HG03520 (cell line): Measurements from ENCODE around the gene GATA1.
"Not testable (repeated sequence)": the region's sequence is repeated elsewhere in the genome, so short reads cannot be mapped to it uniquely, and the experiment has no call there.

Source experiments
- ATAC-seq: cut with Tn5 transposase; IDR thresholded peaks from one replicate; pipeline ENCODE4 v1.9.1; 2021; ENCODE audit warnings: mild to moderate bottlenecking, moderate library complexity; ENCODE audit not compliant: unreplicated experiment

Gene GATA1

DNA sequence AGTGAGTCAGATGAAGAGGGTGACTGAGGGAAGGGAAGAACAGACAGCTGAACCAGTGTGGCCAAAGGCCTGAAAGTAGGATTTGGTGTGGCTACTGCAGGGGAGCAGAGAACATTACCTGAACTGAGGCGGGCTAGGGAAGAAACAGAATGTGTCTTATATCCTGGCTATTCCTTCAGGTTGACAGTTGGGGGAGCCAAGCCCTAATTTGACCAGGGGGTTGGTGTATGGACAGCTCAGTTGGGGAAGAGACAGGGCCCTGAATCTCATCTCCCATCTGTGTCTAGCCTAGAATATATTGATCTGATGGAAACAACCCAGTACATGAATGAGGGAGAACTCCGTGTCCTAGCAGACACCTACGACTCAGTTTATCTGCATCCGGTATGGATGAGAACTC lies 19.7 kb downstream of the GATA1 start:
- no peak for ATAC-seq

DNA sequence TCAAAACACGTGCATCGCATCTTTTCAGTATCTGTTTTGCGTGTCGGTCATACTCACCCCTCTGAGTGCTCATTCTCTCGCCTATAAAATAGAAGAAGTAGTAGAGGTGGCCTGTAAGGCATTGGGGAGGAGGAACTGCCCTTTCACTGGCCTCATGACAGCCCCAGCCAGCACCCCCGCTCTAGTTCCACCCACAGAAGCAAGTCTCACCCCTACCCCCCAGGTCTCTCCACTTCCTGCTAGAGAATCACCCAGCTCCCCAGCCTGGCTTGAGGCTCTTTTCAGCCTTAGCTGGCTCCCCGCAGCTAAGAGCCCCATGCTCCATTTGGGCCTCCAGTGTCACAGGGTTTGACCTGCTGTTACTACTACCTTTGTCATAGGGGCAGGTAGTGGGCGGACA lies 27.3 kb downstream of the GATA1 start:
- ATAC-seq, result no peak

DNA sequence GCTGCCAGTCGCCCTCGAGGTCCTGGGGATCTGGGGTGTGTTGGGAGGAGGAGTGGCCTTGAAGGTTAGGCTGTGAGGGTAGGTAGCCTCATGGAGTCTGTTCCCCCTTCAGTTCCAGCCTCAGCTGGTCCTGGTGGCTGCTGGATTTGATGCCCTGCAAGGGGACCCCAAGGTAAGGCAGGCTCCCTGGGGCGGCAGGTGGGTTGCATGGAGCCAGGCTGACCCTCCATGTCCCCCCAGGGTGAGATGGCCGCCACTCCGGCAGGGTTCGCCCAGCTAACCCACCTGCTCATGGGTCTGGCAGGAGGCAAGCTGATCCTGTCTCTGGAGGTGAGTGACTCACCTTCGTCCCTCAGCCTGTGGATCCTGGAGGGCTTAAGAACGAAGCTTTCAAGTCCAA lies 28.3 kb downstream of the GATA1 start:
- ATAC-seq, result no peak

DNA sequence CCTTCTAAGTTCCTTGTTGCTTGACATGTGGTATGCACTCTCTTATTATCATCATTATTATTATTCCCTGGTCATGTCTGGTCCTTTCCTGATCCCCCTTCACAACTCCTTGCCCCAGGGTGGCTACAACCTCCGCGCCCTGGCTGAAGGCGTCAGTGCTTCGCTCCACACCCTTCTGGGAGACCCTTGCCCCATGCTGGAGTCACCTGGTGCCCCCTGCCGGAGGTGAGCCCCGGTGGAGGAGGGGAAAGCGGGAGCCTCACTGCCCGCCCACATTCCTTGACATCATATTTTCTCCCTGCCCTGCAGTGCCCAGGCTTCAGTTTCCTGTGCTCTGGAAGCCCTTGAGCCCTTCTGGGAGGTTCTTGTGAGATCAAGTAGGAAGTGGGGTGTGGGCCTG lies 28.9 kb downstream of the GATA1 start:
- ATAC-seq, result no peak

DNA sequence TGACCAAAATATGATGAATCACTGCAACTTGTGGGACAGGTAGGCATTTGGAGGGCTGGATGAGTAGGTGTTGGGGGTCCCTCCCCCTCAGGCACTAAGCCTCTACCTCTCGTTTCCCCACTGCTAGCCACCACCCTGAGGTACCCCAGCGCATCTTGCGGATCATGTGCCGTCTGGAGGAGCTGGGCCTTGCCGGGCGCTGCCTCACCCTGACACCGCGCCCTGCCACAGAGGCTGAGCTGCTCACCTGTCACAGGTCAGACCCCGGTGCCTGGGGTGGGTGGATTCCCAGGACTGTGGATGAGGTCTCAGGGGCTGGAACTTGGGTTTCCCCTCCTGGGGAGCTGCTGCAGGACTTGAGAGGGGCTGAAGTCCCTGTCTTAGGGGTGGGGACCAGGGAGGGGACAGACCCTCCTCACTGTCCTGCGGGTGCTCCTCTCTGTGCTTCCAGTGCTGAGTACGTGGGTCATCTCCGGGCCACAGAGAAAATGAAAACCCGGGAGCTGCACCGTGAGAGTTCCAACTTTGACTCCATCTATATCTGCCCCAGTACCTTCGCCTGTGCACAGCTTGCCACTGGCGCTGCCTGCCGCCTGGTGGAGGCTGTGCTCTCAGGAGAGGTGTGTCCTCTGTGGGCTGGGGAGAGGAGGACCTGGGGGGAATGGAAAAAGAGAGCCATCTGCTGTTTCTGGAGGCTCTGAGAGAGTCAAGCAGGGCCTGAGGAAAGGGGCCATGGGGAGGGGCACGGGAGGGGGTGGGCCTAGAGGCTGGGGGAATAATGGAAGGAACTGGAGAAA lies 29.8 kb downstream of the GATA1 start:
- ATAC-seq, result no peak

DNA sequence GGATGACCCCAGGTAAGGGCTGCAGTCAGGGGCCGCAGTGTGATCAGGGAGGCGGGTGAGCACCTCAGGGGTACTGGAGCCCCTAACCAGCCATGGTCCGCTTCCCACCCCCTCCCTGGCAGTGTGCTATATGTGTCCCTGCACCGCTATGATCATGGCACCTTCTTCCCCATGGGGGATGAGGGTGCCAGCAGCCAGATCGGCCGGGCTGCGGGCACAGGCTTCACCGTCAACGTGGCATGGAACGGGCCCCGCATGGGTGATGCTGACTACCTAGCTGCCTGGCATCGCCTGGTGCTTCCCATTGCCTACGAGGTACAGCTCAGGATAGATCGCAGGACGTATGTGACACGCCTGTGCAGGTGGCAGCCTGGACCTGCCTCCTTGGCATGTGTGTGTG lies 31.7 kb downstream of the GATA1 start:
- no peak for ATAC-seq

DNA sequence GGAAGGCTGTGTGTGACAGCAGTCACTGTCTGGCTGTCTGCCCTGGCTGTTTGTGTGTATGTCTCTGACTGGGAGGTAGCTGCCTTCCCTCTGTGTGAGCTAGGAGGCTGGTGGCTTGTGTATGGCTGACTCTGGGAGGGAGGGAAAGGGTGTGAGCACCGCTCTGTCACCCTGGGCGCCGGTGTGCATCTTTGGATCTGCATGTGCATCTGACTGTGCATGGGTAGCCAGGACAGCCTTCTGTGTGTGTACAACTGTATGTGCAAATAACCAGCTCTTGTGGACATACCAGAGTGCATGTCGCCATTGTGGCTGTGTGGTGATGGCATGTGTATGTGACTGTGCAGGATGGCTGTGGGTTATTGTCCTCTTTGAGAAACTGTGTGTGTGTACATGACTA lies 32.5 kb downstream of the GATA1 start:
- no peak for ATAC-seq

DNA sequence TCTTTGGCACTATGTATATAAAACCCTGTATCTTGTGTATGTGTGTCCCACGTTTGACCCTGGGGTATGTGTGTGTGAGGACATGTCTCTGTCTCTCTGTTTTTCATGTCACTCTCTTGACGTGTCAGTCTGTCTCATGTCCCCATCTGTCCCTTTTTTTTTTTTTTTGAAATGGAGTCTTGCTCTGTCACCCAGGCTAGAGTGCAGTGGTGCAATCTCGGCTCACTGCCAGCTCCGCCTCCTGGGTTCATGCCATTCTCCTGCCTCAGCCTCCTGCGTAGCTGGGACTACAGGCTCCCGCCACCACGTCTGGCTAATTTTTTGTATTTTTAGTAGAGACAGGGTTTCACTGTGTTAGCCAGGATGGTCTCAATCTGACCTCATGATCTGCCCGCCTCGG lies 33.0 kb downstream of the GATA1 start:
- not testable (repeated sequence) for ATAC-seq

DNA sequence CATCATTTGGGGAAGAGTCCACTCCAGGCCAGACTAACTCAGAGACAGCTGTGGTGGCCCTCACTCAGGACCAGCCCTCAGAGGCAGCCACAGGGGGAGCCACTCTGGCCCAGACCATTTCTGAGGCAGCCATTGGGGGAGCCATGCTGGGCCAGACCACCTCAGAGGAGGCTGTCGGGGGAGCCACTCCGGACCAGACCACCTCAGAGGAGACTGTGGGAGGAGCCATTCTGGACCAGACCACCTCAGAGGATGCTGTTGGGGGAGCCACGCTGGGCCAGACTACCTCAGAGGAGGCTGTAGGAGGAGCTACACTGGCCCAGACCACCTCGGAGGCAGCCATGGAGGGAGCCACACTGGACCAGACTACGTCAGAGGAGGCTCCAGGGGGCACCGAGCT lies 36.7 kb downstream of the GATA1 start:
- ATAC-seq, result no peak

DNA sequence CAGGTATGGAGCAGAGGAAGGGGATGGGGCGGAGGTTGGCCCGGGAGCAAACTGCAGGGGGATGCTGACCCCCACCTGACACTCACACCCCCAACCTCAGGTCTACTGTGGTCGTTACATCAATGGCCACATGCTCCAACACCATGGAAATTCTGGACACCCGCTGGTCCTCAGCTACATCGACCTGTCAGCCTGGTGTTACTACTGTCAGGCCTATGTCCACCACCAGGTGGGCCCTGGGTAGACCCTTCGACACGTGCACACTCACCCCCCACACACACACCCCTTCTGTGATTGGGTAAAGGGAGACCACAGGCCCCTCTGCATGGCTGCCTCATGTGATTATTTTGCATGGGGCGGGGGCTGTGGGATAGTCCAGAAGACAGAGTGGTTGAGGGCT lies 37.7 kb downstream of the GATA1 start:
- no peak for ATAC-seq

DNA sequence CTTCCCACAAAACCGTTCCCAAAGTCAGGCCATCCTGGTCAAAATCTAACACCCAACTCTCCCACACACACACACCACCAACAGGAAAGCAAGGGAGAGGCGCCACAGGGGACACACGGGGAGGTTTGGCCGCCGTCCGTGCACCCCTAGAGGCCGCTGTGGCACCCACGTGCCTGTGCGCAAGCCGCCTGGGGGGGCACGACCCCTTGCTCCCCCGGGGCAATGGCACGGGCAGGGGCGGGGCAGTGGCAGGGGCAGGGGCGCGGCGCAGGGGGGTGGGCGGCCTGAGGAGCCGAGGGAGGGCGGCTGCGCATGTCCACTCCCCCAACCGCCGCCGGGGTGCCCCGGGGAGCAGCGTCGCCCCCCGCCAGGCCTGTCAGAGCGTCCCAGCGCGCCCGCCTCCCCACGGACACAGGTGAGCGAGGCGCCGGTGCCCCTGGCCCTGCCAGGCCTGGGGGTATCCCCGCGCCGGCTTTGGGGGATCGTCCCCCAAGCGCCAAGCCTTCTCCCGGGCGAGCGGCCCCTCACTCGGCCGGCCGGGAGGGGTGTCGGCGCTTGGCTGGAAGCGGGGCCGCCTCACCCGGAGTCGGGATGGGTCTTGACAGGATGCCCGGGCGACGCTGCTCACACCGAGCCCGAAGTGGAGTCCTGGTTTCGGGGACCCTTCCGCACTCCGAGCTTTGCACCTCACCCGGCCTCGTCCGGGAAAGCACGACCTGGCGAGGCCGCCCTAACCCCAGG lies 39.9 kb downstream of the GATA1 start, which contains the start of gene ERAS:
TSS of gene ERAS (plus strand) at position 379 of the 741 bp plus-strand sequence. CDS start 2,611 bp downstream, outside the sequence.
- no peak for ATAC-seq

DNA sequence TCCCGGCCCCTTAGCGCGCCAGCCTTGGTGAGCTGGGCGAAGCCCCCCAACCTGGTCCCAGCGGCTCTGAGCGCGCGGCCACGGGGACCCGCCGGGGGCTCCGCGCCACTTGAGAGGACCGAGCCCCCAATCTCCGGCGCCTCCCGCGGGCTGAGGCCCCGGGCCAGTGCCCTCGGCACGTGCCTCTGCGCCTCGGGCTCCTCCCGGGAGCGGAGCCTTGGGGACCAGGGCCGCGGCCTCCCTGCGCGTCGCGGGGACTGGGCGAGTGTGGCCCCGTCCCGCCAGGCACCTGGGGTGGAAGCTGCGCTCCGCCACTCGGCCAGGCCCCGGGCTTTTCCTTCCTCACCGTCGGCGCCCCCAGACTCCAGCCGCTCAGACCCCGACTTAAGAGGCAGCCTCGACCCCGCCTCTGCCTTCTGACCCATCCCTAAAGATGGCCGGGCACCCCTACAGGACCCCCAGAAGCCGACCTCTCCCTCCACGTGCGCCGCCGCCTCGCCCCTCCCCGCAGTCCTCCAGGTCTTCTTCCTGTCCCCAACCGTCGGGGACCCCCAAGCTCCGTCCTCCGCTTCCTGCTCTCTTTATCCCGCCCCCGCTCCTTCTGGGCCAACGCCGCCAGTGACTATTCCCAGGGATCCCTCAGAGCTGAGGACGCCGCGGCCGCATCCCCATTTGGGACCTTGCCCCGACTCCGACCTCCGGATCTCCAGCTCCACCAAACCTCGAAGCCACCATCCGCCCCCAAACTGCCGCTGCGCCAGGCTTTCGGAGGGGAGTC lies 40.7 kb downstream of the GATA1 start:
- no peak for ATAC-seq

DNA sequence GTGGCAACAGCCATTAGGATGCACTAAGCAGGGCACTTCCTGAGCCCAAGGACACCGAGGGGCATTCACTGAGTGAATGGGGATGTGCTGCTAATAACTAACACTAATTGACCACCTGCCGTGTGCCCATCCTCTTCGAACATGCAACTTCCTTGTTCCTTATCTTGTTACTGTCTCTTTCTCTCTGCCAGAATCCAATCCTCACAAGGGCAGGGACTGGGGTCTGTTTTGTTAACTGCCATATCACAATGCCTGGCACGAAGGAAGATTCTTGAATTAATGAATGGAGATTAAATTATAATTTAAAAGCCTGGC lies 41.2 kb downstream of the GATA1 start:
- no peak for ATAC-seq

DNA sequence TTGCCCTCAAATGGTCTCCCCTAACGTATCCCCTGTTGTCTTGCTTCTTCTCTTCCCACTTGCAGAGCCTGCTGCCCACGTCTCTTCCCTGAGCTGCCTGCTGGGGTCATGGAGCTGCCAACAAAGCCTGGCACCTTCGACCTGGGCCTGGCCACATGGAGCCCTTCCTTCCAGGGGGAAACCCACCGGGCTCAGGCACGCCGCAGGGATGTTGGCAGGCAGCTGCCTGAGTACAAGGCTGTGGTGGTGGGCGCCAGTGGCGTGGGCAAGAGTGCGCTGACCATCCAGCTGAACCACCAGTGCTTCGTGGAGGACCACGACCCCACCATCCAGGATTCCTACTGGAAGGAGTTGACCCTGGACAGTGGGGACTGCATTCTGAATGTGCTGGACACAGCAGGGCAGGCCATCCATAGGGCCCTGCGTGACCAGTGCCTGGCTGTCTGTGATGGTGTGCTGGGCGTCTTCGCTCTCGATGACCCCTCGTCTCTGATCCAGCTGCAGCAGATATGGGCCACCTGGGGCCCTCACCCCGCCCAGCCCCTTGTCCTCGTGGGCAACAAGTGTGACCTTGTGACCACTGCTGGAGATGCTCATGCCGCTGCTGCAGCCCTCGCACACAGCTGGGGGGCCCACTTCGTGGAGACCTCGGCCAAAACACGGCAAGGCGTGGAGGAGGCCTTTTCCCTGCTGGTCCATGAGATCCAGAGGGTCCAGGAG lies 42.8 kb downstream of the GATA1 start:
- ATAC-seq, result no peak

DNA sequence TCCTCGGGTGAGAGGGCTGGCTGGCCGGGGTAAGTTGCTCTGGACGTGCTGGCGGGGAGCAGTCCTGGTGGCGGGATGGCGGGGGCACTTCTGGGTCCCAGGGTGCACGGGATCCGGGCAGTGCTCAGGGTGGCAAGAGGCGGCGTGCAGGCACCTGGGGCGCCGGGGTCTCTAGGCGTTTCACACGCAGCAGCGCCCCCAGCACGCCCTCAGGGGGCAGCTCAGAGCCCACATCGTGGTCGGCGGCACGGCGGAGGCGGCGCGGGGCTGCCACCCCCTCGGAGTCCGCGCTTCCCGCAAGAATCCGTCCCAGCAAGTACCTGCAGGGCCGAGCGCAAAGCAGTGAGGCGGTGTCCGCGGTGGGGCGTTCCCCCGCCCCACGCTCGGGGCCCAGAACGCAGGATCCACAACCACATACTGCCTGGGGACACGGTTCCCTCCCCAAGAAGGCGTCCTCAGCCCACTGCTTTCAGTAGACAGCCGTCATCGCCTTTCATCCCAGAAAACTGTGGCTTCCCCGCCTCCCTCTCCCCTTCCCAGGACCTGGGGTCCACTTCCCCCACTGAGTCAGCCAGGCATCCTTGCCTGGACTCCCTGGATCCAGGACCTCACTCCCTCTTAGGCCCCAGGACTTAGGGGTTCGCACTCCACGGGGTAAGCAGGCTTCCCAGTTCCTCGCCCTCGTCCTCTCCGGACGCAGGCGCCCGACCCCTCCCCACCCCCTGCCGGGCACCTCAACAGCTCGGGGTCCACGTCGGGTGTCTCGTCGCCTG lies 44.9 kb downstream of the GATA1 start:
- no peak for ATAC-seq

DNA sequence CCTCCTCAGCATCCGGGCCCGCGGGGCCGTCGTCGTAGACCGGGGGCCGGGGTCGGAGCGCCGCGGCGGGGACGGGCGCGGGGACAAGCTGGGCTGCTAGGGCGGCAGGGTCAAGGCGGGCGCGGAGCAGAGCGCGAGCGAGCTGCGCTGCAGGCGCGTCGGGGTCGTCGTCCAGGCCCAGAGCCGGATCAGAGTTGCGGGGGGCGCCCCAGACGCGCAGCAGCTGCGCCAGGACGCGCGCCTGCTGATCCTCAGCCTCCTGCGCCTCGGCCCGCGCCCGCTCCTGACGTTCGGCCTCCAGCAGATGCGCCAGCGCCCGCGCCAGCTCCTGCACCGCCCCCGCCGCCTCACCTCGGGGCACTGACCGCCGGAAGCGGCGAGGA lies 45.5 kb downstream of the GATA1 start:
- ATAC-seq, result no peak

DNA sequence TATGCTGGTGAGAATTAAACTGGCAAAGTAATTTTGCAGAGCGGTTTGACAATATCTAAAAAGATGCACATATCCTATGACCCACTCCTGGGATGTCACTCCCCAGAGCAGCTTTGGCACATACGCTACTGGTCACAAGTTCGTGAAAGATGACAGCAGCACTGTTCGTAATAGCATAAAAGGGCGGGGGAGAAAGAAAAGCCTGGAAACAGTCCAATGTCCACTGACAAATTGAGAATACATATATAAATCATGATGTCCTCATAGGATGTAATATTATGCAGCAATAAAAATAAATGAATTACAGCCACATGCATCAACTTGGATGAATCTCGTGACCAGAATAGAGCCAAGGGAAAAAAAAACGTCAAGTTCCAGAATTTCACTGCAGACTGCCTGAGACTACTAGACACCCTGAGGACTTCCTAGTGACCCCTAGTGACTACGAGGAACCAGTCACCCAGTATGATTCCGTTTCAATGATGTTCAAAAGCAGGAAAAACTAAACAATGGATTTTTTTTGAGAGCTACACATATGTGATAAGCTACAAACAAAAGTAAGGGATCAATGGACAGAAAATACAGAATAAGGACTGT lies 47.2 kb downstream of the GATA1 start:
- no peak for ATAC-seq

DNA sequence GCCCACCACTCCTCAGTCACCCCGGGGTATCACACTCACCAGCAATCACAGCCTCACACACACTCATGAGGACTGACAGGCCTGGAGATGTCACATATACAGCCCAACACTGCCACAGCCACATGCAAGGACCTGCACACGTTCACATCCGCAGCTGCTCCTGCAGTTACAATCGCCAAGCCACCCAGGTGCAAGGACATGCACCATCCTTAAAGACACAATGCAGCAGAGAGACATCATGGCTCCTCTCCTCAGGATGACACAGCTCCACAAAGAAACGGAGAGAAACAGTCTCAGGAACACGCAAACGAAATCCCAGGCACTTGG lies 48.0 kb downstream of the GATA1 start:
- ATAC-seq, result no peak

DNA sequence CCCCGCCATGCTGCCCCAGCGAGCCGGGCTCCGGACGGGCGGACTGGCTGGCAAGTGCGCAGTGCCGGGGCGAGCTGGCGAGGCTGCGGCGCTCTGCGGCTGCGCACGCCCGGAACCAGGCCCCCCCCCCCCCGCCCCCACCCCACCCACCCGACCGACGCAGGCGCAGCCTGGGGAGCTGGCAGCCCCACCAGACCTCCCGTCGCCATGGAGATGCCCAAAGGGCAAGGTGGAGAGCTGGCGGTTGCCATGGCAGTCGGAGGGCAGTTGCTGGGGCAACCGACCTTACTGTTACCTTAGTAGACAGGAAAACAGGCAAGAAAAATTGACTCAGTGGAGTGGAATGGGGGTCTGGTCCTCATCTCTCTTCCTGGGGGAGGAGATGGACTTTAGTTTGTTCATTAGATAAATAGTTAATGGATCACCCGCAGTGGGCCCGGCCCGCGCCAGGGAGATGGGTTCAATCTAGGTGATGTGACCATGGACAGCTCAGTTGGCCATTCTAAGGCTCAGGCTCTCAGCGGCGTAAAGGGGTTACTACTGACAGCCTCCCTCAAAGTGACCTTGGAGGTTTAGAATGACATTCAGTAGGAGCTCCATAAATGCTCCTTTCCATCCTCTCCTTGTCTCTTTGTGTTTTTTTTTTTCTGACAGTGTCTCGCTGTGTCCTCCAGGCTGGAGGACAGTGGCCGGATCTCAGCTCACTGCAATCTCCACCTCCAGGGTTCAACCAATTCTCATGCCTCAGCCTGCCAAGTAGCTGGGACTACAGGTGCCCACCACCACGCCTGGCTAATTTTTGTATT lies 49.3 kb downstream of the GATA1 start, which contains the start of gene PCSK1N:
TSS of gene PCSK1N (minus strand) at position 87 of the 806 bp plus-strand sequence. CDS start at position 9, 78 bp downstream.
- no peak for ATAC-seq
